GM10847 (cell line): Measurements from ENCODE around the gene GRIN2C.

Source experiments
- POLR2A ChIP-seq: IDR thresholded peaks from 2 replicates; pipeline ENCODE4 v1.6.1; 2011; ENCODE audit not compliant: insufficient read length; ENCODE audit errors: extremely low read depth

The GRIN2C gene

GRCh38 chr17:74807925-74808324 is 51.8 kb downstream of the GRIN2C start:
- TF ChIP-seq POLR2A = no peak

- no peak for TF ChIP-seq POLR2A
Observed at GRCh38 chr17:74807441-74807840, 52.2 kb downstream of the GRIN2C start.

- TF ChIP-seq POLR2A = no peak
Observed at GRCh38 chr17:74806334-74806733, 53.4 kb downstream of the GRIN2C start.

- TF ChIP-seq POLR2A = no peak
Observed at GRCh38 chr17:74805591-74805991, 54.1 kb downstream of the GRIN2C start.

- no peak for TF ChIP-seq POLR2A
Observed at GRCh38 chr17:74804683-74805082, 55.0 kb downstream of the GRIN2C start.

GRCh38 chr17:74803971-74804370 is 55.7 kb downstream of the GRIN2C start:
- TF ChIP-seq POLR2A = no peak

GRCh38 chr17:74803388-74803930 is 56.2 kb downstream of the GRIN2C start:
- no peak for TF ChIP-seq POLR2A

GRCh38 chr17:74801896-74802295 is 57.8 kb downstream of the GRIN2C start:
- no peak for TF ChIP-seq POLR2A

GRCh38 chr17:74800531-74800930 is 59.2 kb downstream of the GRIN2C start:
- TF ChIP-seq POLR2A = no peak

GRCh38 chr17:74799097-74799496 is 60.6 kb downstream of the GRIN2C start:
- no peak for TF ChIP-seq POLR2A

- TF ChIP-seq POLR2A = no peak
Observed at GRCh38 chr17:74798239-74798707, 61.4 kb downstream of the GRIN2C start.

GRCh38 chr17:74797824-74798223 is 61.9 kb downstream of the GRIN2C start:
- TF ChIP-seq POLR2A = no peak

GRCh38 chr17:74796866-74797265 is 62.8 kb downstream of the GRIN2C start:
- TF ChIP-seq POLR2A = no peak

- TF ChIP-seq POLR2A = no peak
Observed at GRCh38 chr17:74796211-74796610, 63.5 kb downstream of the GRIN2C start.

GRCh38 chr17:74795327-74796020 is 64.2 kb downstream of the GRIN2C start:
- TF ChIP-seq POLR2A = no peak

GRCh38 chr17:74792586-74793105 is 67.0 kb downstream of the GRIN2C start:
- no peak for TF ChIP-seq POLR2A
